ENCODE measurements around the gene SPINT1.

- no peak for TF ChIP-seq POLR2A (IDR thresholded peaks at IDR 0.05)
- no peak for TF ChIP-seq POLR2AphosphoS5 (IDR thresholded peaks at IDR 0.05)
- TF ChIP-seq CTCF (IDR thresholded peaks at IDR 0.05), result no peak
These were observed 47.3 kb upstream of the SPINT1 start for GRCh38 chr15:40796512-40796911.
